ENCODE measurements around the gene KDSR.

Gene KDSR

DNA sequence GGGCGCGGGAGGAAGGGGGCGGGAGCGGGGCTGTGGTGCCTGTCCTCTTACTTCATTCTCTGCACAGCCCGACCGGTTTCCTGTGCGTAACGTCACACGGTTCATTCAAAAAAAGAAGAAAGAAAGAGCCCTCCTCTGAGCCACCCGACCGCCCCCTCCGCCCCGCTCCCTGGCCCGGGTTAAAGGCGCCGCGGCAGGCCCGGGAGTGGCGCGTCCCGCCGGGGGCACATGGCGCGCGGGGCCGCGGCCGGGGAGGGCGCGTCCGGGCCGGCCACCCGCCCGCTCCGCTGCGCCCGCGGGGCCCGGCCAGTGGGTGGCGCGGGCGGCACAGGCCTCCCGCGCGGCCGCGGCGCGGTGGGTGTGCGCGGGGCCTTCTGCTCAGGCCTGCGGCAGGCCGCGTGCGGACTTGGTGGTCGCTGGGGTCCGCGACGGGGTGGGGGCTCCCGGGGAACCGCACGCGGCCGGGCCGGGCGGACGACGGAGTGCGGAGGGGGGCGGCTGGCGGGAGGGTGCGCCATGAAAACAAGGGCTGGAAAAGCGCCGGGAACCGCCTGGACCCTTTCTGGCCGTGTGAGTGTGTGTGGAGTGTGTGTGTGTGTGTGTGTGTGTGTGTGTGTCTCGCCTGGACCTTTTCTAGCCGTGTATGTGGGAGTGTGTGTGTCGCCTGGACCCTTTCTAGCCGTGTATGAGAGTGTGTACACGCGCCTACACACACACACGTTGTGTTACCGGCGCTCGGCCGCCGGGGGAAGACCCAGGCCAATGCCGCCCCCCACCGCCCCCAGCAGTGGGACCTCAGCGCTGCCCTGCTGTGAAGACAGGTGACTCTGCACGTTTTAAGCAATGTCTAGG is 46.7 kb downstream of the KDSR start:
- DNase-seq (ENCODE audit: low read depth): peak; percentile 77

DNA sequence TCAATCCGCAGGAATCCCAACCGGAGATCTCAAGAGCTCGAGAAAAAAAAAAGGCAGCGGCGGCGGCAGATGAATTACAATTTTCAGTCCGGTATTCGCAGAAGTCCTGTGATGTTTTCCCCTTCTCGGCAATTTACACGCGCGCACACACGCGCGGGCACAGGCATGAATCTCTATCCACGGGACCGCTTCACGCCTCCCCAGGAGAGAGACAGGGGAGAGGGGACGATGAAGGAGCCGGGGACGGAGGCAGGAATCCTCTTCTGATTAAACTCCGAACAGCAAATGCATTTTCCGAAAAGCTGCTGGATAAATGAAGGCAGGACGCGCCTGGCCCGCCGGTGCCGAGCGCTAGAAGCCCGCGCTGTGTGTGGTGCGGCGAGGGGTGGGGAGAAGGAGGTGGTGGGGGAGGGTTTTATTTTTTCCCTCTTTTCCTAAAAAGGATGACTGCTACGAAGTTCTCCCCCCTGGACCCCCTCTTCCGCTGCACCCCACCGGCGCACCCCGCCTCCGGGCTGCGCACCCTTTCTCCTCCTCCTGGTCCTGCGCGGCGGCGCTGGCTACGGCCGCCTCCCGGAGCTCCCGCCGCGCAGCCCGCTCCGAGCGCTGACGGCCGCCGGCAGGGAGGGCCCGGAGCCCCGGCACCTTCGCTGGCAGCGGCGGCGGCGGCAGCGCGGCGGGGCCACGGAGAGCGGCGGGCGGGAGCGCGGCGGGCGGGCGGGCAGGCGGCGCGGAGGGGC is 47.5 kb downstream of the KDSR start, which contains the start of gene BCL2:
Gene BCL2, minus strand, starts transcription at position 387 of the 740 bp plus-strand sequence.
- DNase-seq (ENCODE audit: low read depth): peak; percentile 39

DNA sequence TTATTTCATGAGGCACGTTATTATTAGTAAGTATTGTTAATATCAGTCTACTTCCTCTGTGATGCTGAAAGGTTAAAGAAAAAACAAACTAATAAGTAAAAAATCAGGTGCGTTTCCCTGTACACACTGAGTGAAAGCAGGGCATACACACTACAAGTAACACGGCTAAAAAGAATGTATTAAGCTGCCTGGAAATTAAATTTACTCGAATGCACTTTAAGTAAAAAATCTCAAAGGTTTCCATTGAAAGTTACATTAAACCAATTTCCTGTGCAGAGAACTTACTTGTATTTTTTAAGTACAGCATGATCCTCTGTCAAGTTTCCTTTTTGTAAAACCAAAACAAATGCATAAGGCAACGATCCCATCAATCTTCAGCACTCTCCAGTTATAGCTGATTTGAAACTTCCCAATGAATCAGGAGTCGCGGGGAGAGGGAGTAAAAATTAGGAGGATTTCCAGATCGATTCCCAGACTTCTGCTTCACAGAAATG is 48.1 kb downstream of the KDSR start:
- no peak for DNase-seq (ENCODE audit: low read depth)

DNA sequence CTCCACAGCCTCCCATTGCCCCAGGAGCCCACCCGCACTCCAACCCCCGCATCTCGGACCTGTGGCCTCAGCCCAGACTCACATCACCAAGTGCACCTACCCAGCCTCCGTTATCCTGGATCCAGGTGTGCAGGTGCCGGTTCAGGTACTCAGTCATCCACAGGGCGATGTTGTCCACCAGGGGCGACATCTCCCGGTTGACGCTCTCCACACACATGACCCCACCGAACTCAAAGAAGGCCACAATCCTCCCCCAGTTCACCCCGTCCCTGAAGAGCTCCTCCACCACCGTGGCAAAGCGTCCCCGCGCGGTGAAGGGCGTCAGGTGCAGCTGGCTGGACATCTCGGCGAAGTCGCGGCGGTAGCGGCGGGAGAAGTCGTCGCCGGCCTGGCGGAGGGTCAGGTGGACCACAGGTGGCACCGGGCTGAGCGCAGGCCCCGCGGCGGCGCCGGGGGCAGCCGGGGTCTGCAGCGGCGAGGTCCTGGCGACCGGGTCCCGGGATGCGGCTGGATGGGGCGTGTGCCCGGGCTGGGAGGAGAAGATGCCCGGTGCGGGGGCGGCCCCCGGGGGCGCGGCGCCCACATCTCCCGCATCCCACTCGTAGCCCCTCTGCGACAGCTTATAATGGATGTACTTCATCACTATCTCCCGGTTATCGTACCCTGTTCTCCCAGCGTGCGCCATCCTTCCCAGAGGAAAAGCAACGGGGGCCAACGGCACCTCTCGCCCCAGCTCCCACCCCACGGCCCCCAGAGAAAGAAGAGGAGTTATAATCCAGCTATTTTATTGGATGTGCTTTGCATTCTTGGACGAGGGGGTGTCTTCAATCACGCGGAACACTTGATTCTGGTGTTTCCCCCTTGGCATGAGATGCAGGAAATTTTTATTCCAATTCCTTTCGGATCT is 48.8 kb downstream of the KDSR start:
- DNase-seq (ENCODE audit: low read depth): peak; percentile 68

DNA sequence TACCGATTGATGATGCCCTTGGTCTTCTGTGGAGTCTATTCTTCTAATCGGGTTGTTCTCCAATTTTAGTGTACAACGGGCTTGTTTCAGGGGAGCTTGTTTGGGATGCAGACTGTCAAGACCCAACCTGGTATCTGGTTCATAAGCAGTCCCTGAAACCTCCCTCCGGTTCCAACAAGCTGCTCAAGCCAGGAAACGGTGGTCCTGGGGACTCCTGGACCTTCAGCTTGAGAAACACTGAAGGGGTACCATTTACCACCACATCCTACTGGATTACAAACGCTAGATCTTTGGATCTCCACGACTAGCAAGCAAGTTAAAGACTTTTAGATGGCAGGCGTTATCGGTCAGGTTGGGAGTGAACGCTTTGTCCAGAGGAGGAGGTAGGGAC is 49.5 kb downstream of the KDSR start:
- no peak for DNase-seq (ENCODE audit: low read depth)

DNA sequence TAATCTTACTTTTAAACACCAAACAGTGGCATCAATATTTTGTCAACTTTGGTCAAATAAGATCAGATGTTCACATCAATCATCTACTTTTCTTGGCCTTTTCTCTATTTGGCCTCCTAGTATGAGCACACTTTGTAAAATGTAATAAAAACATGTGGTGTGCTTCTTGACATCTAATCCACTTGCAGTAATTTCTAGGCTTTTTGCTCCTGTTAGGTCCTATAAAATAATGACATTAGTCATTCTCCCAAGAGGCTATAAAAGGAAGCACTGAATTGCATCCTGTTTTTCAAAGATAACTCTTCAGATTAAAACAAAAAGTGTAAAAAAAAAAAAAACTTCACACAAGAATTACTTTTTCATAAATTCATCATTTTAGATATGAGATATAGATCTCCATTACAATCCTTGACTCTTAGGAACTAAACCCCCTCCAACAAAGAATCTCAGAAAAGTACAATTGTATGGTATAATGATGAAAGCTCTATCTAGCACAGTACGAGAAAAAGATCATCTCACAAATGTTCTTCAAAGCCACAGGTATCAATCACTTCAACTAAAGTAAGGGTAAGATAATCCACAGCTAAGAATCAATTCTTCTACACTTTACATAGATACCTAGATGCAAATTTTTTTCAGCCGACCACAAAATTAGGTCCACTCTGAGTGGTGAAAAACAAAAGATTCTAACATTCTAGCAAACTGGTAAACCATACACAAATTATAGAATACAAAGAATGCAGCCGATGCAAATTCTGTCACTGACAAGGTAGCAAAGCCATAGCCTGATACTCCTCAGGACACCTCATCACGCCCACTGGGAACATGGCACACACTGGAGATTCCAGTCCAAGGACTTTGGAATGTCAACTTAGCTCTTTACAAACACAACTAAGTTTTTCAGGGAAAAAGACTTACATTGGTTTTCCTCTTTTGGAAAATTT is 50.1 kb downstream of the KDSR start:
- DNase-seq (ENCODE audit: low read depth): no peak

DNA sequence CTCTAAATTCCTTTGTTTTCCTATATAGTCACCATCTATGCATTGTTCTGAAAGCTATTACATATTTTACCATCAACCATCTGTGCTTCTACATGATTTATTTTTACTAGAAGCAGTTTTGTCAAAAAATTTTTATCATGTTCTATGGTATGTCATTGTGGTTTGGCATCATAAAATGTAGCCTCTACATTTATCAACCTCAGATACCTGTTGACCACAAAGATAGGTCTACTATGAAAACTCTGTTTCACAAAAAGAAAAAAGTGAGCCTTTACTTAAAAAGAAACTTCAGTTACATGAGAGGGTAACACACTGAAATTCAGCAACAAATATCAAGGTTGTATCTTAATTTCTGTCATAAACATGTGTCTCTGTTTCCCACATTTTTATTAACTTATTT is 51.1 kb downstream of the KDSR start:
- DNase-seq (ENCODE audit: low read depth): no peak

DNA sequence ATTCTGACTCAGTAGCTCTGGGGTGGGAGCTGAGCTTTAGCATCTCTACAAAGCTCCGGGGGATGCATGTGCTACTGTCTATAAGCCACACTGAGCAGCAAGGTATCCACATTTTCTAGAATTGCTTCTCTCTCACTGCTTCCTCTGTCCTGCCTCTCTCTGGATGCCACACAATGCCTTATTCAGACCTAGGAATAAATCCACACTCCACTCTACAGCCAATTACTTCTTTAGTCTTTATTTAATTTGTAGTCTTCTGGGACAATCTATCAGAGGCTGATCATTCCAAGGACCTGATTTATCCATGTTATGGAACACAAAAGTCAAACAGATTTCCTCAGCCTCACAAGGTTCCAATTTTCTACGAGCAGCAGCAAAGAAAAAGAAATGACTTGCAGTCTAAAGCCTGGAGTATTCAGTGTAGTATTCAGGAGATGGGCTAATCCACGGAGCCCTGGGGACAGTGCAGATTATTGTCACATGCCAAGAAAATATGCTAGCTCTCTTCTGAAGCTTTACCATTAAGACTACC is 51.8 kb downstream of the KDSR start:
- no peak for DNase-seq (ENCODE audit: low read depth)

DNA sequence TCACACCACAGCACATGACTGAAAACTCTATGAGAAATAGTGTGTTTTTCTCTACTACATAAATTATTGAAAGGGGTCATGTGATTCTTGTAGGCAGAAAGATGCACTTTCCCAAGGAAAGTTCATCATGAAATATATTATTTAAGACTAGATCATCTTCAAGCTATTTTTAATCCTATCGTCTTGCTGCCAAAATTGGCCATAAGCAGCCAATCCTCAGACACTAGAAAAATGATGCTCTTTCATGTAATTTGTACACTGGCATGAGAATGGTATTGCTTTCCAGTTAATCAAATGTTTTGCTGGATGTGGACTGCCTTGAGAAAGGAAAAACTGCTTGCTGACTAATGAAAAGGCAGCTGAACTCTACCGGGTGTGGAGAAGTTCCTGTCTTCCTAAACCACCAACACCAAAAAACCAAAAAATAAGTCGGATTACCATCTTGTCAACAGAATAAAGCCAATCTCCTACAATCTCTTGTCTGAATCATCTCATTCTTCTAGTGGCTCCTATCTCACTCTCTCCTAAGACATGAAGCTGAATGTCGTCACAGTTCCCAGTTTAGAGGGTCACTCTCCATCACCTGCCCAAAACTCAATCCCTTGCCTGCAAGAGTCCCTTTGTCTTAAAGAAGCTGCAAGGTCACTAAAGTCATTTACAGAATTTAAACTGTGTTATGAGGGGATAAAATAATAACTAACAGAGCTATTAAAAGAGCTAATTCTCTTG is 52.8 kb downstream of the KDSR start:
- no peak for DNase-seq (ENCODE audit: low read depth)

DNA sequence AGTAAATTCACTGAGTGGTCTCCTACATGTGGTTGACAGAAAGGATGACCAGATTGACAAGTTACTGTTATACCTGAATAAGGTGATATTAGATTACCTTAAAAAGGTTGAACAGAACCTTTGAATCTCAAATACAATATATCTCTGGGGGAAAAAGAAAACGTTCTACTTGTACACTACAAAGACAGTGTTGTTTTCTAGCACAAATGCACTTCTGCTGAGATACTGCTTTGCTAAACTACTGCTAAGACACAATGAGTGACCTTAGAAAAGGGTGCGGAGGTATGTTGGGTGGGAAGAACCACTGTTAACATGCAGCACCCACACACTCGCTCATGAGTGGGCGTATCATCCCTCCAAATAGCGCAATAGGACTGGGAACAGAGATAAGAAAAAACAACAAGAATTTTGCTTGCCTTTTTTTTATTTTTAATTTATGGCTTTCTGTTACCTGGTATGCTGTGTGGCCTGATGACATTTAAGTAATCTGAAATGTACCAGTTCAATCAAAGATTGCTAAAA is 53.5 kb downstream of the KDSR start:
- DNase-seq (ENCODE audit: low read depth): no peak

DNA sequence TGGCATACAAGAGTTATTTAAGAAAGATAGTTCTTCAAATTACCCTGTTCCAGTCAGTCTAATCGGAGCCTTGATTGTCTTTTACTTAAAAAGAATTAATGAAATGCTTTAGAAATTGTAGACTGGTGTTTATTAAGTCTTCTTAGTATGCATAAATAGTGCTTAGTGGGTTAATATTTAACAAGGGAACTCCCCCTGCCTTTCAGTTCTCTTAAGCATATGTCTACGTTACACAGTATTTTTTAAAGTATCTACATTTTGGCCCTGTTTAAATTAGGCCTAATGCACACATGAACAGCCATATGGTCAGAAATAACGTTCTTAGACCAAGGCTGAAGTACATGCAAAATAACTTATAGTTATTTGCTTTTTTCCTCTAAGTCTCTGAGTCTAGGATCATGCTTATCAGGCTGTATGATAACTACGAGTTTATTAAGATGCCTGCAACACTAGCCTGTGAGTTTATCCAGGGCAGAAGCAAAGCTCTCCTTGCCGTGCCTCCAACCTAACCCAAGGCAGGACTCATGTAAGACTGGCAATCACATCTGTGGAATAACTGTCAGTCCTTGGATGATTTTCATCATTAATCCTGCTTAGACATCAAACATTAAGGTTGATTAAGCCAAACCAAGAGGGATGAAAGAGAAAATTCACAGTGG is 54.1 kb downstream of the KDSR start:
- DNase-seq (ENCODE audit: low read depth): no peak

DNA sequence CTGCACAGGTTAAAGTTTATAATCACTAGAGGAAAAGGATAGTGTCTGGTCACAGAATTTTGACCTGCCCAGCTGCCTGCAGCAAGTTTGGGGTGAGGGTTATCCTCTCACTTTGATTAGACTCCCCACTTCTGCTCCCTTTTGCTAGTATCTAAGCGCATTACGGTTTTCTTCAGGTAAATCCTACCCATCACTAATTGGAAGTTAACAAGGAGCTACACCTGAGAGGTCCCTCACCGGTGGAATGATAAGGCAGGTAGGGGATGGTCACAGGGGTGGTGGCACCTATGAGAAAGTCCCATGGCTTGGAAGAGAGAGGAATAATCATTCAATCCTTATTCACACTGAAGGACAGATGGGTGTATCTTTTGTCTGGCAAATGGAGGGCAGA is 55.0 kb downstream of the KDSR start:
- DNase-seq (ENCODE audit: low read depth): no peak

DNA sequence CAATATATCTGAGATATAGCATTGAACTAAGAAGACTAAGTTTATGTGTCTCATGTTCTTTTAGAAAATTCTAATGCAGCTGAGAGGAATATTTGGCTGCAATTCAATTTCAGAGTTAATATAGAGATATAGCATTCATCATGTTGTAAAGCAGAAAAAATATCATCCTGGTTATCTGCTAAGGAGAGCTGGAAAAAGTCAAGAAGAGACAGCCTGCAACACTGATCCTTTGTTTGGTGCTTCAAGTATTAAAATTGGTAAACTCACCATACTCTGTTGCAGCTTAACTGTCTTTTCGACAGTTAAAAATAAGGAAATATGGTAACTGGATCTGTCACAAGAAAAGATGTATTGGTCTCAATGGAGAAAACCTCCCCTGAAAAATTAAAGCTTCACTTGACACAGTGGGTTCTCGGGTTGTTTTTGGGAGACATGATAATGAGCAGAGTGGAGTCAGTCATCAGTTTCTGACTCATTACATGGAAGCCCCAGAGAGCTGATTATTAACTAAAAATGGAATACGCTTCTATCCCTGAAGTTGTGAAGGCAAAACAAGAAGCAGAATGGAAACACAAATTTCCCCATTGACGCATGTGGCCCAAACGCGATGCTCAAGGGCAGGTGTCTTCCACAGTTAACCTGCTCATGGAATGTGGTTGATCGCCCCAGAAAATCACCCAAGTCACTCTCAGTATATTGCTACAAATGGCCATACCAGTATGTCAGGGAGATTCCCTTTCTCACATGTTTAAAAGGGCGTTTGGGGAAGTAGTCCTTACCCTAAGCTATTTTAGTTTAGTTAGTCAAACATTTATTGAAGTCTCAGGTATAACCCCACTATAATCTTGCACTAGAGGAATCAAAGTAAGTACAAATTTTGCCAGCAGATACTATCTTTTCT is 55.6 kb downstream of the KDSR start:
- no peak for DNase-seq (ENCODE audit: low read depth)

DNA sequence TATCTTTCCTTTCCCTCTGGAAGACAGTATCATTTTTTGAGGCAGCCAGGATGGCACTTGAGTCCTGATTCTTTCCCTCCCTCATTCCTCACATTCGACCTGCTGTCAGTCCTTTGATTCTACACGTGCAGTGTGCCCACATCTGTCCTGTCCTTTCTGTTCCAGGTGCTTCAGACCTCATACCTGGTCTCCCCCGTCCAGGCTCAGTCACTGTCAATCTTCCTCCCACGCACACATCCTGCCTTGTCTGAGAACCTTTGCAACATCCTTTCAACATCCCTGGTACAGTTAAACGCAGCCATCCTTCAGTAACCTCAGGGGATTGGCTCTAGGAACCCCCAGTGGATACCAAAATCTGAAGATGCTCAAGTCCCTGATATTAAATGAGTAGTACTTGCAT is 57.6 kb downstream of the KDSR start:
- DNase-seq (ENCODE audit: low read depth): no peak

DNA sequence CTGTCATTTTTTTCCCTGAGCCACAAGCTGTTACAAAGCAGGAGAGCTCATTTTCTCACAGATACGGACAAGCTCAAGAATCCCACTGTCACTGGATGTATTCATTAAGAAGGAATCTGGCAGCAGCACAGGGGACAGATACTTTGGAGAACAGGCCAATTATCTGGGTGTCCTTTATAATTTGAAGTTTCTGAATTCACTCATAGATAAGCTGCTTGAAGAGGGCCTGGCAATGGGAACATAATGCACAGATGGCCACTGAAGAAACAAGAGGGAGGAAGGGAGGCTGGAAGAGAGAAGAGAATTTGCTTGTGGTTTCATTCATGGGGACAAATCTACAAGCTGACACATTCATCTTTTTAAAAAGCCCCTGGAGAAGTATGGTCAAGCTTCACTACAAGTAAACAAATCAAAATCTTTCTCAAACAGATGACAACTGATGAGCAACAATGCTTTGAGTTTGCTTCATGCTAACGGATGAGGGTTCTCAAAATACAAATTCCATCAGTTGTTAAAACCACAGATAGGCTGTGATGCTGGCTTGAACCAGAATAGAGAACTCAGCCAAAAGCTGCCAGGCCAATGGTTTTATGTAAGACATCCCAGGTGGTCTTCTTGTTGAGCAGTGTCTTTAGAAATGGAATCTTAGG is 59.3 kb downstream of the KDSR start:
- DNase-seq (ENCODE audit: low read depth): no peak

DNA sequence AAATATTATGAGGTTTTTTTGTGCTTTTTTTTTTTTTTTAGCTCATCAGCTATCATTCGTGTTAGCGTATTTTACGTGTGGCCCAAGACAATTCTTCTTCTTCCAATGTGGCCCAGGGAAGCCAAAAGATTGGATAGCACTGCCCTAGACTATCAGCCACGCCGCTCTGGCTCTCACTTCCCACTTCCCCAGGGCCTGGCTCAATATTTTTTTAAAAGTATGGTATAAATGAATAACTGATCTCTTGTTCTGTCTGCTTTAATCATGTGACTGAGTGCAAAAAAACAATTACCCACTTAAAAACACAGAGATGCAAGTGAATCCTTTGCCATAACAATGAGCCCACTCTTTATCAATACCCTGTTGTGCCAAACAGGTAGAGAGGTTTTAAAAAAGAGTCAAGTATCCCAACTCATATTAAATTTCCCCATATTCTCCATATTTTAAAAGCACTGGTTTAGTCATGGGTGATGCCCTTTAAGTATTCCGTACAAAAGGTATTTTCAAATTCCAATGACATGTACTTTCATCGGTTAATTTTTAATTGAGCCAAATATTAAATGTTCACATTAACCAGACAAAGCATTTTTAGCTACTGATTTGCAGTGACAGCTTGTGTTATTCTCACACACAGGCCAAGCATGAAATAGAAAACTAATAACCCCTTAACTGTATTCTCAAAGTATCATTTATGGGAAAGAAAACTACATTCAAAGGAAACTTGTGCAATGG is 60.0 kb downstream of the KDSR start:
- no peak for DNase-seq (ENCODE audit: low read depth)

DNA sequence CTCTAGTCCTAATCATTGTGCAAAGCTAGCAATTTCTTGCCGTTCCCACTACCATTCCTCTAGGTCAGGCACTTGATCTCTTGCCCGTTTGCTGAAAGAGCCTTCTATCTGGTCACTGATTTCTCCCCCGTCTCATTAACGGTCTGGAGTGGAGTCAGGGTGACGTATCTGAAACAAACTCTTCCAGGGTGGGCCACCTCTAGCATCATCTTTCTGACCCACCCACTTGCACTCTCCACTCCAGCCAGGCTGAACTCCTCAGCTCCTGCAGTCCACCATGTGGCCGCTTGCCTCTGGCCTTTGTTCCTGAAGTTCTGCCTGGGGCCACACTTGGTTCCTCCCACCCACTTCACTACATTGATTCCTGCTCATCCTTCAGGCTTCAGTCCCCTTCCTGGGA is 60.8 kb downstream of the KDSR start:
- no peak for DNase-seq (ENCODE audit: low read depth)
